ENCODE measurements around the gene WDR64.
"Not testable (repeated sequence)": the region's sequence is repeated elsewhere in the genome, so short reads cannot be mapped to it uniquely, and the experiment has no call there.

Gene WDR64

GRCh38 chr1:241735493-241735926, 83.4 kb downstream of the WDR64 start:
- in situ Hi-C loops (cut with HindIII; ENCODE audit: low sequenced_read_pairs) = not testable (repeated sequence)

GRCh38 chr1:241736387-241736786, 84.3 kb downstream of the WDR64 start:
- in situ Hi-C loops (cut with HindIII; ENCODE audit: low sequenced_read_pairs) = no loop called here

GRCh38 chr1:241738284-241739078, 86.4 kb downstream of the WDR64 start:
- in situ Hi-C loops (cut with HindIII; ENCODE audit: low sequenced_read_pairs) = no loop called here

GRCh38 chr1:241742084-241742483, 90.0 kb downstream of the WDR64 start:
- in situ Hi-C loops (cut with HindIII; ENCODE audit: low sequenced_read_pairs) = no loop called here

- in situ Hi-C loops (cut with HindIII; ENCODE audit: low sequenced_read_pairs) = no loop called here
Measured at GRCh38 chr1:241744591-241744990, 92.5 kb downstream of the WDR64 start.

- in situ Hi-C loops (cut with HindIII; ENCODE audit: low sequenced_read_pairs) = no loop called here
Measured at GRCh38 chr1:241747992-241748391, 95.9 kb downstream of the WDR64 start.

- in situ Hi-C loops (cut with HindIII; ENCODE audit: low sequenced_read_pairs) = no loop called here
Measured at GRCh38 chr1:241749041-241749944, 97.2 kb downstream of the WDR64 start.

- in situ Hi-C loops (cut with HindIII; ENCODE audit: low sequenced_read_pairs) = no loop called here
Measured at GRCh38 chr1:241749945-241750695, 98.0 kb downstream of the WDR64 start.

GRCh38 chr1:241751524-241751923, 99.4 kb downstream of the WDR64 start:
- in situ Hi-C loops (cut with HindIII; ENCODE audit: low sequenced_read_pairs) = no loop called here

- in situ Hi-C loops (cut with HindIII; ENCODE audit: low sequenced_read_pairs) = no loop called here
Measured at GRCh38 chr1:241762713-241763339, 110.7 kb downstream of the WDR64 start.

- in situ Hi-C loops (cut with HindIII; ENCODE audit: low sequenced_read_pairs) = no loop called here
Measured at GRCh38 chr1:241765390-241765789, 113.3 kb downstream of the WDR64 start.

- in situ Hi-C loops (cut with HindIII; ENCODE audit: low sequenced_read_pairs) = no loop called here
Measured at GRCh38 chr1:241767737-241768136, 115.7 kb downstream of the WDR64 start.

GRCh38 chr1:241770115-241770514, 118.0 kb downstream of the WDR64 start:
- in situ Hi-C loops (cut with HindIII; ENCODE audit: low sequenced_read_pairs) = loop anchor here (10.0 kb wide), 1 partner anchor 205 kb away; no protein-coding TSS in a partner anchor

GRCh38 chr1:241771117-241771516, 119.0 kb downstream of the WDR64 start:
- in situ Hi-C loops (cut with HindIII; ENCODE audit: low sequenced_read_pairs) = loop anchor here (10.0 kb wide), 1 partner anchor 206 kb away; no protein-coding TSS in a partner anchor

GRCh38 chr1:241772932-241773500, 120.9 kb downstream of the WDR64 start:
- in situ Hi-C loops (cut with HindIII; ENCODE audit: low sequenced_read_pairs) = loop anchor here (10.0 kb wide), 1 partner anchor 208 kb away; no protein-coding TSS in a partner anchor

- in situ Hi-C loops (cut with HindIII; ENCODE audit: low sequenced_read_pairs) = loop anchor here (10.0 kb wide), 1 partner anchor 209 kb away; no protein-coding TSS in a partner anchor
Measured at GRCh38 chr1:241773991-241774390, 121.9 kb downstream of the WDR64 start.

- in situ Hi-C loops (cut with HindIII; ENCODE audit: low sequenced_read_pairs) = loop anchor here (10.0 kb wide), 1 partner anchor 210 kb away; no protein-coding TSS in a partner anchor
Measured at GRCh38 chr1:241775021-241775420, 122.9 kb downstream of the WDR64 start.

- in situ Hi-C loops (cut with HindIII; ENCODE audit: low sequenced_read_pairs) = loop anchor here (10.0 kb wide), 1 partner anchor 212 kb away; no protein-coding TSS in a partner anchor
Measured at GRCh38 chr1:241776911-241777310, 124.8 kb downstream of the WDR64 start.

- in situ Hi-C loops (cut with HindIII; ENCODE audit: low sequenced_read_pairs) = loop anchor here (10.0 kb wide), 1 partner anchor 213 kb away; no protein-coding TSS in a partner anchor
Measured at GRCh38 chr1:241778117-241778516, 126.0 kb downstream of the WDR64 start.

GRCh38 chr1:241779897-241780296, 127.8 kb downstream of the WDR64 start:
- in situ Hi-C loops (cut with HindIII; ENCODE audit: low sequenced_read_pairs) = loop anchor here (10.0 kb wide), 1 partner anchor 215 kb away; no protein-coding TSS in a partner anchor
